ENCODE measurements around the gene TNIK. TPM values are rescaled to one million over a fixed set of nuclear protein-coding genes. Genes with fewer than 3 reads are reported as not detected.

Gene TNIK
- total and polyA plus RNA-seq, 8 donors: 2.1 to 40.2 (median 10.1) TPM

DNA sequence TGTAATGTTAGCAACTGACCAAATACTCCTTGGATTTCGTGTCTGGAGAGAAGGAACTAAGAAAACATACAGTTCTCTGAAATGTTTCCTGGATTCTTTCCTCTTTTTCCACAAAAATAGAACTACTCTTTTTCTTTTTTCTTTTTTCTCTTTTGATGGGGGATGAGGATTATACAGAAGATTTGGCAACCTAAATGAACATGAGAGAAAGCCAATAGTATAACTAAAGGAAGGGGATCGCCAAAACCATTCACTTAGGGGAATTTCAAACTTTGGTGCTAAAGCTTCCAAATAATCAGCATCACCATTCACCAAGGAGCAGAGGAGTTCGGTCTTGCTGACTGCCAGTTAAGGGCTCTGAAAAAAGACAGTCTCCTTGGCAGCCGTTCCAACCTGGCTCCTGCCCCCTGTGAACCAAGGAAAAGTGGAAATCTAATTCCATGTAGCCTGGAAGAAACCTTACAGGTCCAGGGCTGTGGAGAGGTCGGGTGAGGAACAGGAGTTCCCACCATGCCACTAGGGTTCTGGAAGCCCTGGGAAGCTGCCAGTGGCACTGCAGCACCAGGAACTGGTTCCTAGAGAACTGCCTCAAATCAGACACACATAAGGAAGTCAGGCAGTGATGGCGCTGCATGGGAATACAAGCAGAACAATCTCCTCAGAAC is 176.9 kb downstream of the TNIK start:
- Histone ChIP-seq H3K27ac (peak overlapping the region in 4 of 5 donors; percentile 36 to 73 (median 61)), H3K4me1 (peaks cover 0 to 61% (median 33%) of the 10 kb centered on the region in 4 donors), H3K4me3 (no peak overlapping the region), H3K27me3 (no peaks in the 10 kb centered on the region), H3K36me3 (no peaks in the 10 kb centered on the region), H3K9me3 (no peaks in the 10 kb centered on the region)
- 72 to 81% (median 76%) methylated on average over 6 of the region's 6 CpGs for WGBS, 5 donors
- intact Hi-C loops (cut with DNase I; ENCODE audit: low total_unique reads): no loop called here
- TF ChIP-seq POLR2AphosphoS5 (IDR thresholded peaks at IDR 0.05) (no peak), POLR2A (IDR thresholded peaks at IDR 0.05) (no peak), EP300 (IDR thresholded peaks at IDR 0.05) (no peak)
- TF ChIP-seq, protein P1, sequence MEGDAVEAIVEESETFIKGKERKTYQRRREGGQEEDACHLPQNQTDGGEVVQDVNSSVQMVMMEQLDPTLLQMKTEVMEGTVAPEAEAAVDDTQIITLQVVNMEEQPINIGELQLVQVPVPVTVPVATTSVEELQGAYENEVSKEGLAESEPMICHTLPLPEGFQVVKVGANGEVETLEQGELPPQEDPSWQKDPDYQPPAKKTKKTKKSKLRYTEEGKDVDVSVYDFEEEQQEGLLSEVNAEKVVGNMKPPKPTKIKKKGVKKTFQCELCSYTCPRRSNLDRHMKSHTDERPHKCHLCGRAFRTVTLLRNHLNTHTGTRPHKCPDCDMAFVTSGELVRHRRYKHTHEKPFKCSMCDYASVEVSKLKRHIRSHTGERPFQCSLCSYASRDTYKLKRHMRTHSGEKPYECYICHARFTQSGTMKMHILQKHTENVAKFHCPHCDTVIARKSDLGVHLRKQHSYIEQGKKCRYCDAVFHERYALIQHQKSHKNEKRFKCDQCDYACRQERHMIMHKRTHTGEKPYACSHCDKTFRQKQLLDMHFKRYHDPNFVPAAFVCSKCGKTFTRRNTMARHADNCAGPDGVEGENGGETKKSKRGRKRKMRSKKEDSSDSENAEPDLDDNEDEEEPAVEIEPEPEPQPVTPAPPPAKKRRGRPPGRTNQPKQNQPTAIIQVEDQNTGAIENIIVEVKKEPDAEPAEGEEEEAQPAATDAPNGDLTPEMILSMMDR (IDR thresholded peaks at IDR 0.05): no peak
- peak in 1 of 2 donors; percentile 35 for DNase-seq

- intact Hi-C loops (cut with DNase I; ENCODE audit: low total_unique reads): no loop called here
- TF ChIP-seq, protein P1 (IDR thresholded peaks at IDR 0.05): no peak
- TF ChIP-seq EP300 (IDR thresholded peaks at IDR 0.05): no peak
- no peak for TF ChIP-seq POLR2AphosphoS5 (IDR thresholded peaks at IDR 0.05)
- no peak for TF ChIP-seq POLR2A (IDR thresholded peaks at IDR 0.05)
- H3K4me3 ChIP-seq: no peak overlapping the region
- 62 to 70% (median 66%) methylated on average over 4 of the region's 4 CpGs for WGBS, 5 donors
- H3K27ac ChIP-seq: peak overlapping the region in 3 of 5 donors; percentile 53 to 73 (median 69)
- H3K9me3 ChIP-seq: no peaks in the 10 kb centered on the region
- peaks cover 0 to 59% (median 35%) of the 10 kb centered on the region in 4 donors for H3K4me1 ChIP-seq
- DNase-seq: peak in 1 of 2 donors; percentile 73
- no peaks in the 10 kb centered on the region for H3K27me3 ChIP-seq
- no peaks in the 10 kb centered on the region for H3K36me3 ChIP-seq
Observed at GRCh38 chr3:171282041-171282440, 178.2 kb downstream of the TNIK start.

DNA sequence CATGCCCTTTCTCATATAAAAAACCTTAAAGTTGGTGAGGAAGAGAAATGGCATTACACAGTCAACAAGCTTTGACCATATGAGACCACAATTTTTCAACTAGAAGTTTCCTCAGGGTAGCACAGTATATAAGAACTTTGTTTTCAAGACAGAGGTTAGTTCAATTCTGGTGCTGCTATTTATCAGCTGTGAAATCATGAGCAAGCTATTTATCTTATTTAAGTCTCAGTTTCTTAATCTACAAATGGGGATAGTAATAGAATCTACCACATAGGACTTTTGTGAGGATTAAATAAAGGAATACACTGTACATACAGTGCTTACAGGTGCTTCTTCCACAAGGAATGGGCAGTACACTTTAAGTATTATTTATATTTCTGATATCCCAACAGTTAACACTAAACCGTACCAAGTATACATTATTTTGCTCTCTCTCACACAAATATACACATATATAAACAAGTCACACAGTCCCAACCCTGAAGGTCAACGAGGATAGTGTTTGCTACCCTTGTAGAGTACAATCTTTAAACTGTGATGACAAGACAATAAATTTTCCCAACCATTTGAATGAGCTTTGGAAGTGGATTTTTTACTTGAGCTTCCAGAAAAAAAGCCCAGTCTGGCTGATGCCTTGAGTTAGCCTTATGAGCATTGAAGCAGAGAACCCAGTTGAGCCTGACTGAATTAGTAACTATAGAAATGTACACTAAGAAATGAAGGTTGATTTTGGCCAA is 178.8 kb downstream of the TNIK start:
- Histone ChIP-seq H3K36me3 (no peaks in the 10 kb centered on the region), H3K4me1 (peaks cover 0 to 56% (median 29%) of the 10 kb centered on the region in 4 donors), H3K27ac (peak overlapping the region in 1 of 5 donors; percentile 69), H3K27me3 (no peaks in the 10 kb centered on the region), H3K9me3 (no peaks in the 10 kb centered on the region), H3K4me3 (no peak overlapping the region)
- intact Hi-C loops (cut with DNase I; ENCODE audit: low total_unique reads): no loop called here
- DNase-seq: no peak
- 66 to 79% (median 72%) methylated on average over 2 of the region's 2 CpGs for WGBS, 5 donors
- TF ChIP-seq POLR2AphosphoS5 (IDR thresholded peaks at IDR 0.05) (no peak), POLR2A (IDR thresholded peaks at IDR 0.05) (no peak), EP300 (IDR thresholded peaks at IDR 0.05) (no peak)
- TF ChIP-seq, protein P1 (IDR thresholded peaks at IDR 0.05): no peak

DNA sequence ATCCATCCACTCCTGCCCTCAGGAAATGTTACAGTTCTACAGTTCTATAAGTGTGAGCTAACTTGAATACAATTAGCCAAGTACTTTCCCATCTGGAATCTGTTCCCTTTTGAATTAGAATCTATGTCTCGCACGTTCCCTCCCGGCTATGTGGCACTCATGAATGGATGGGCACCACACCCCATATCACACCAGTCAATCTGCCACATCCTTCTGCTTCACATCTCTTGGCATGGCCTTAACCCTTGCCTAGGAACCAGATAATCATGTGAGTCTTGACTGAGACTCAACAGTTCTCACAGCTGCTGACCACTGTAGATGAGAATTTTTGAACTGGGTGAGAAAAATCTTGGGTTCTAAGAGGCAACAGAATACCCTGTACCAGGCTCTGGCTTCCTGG is 180.2 kb downstream of the TNIK start:
- WGBS, 5 donors: 88 to 100% (median 93%) methylated on average over 3 of the region's 3 CpGs

More for the DNA sequence above, 180.2 kb downstream of the TNIK start:
- no peak for TF ChIP-seq POLR2A (IDR thresholded peaks at IDR 0.05)
- TF ChIP-seq POLR2AphosphoS5 (IDR thresholded peaks at IDR 0.05): no peak
- TF ChIP-seq, protein P1 (IDR thresholded peaks at IDR 0.05): no peak
- TF ChIP-seq EP300 (IDR thresholded peaks at IDR 0.05): no peak
- no peak overlapping the region for H3K27ac ChIP-seq
- no peak for DNase-seq
- peaks cover 0 to 47% (median 25%) of the 10 kb centered on the region in 4 donors for H3K4me1 ChIP-seq
- H3K36me3 ChIP-seq: no peaks in the 10 kb centered on the region
- H3K9me3 ChIP-seq: no peaks in the 10 kb centered on the region
- no peak overlapping the region for H3K4me3 ChIP-seq
- intact Hi-C loops (cut with DNase I; ENCODE audit: low total_unique reads): no loop called here
- no peaks in the 10 kb centered on the region for H3K27me3 ChIP-seq

All from stomach (tissue), 9 donors.